K562 (cell line): ENCODE measurements around the gene ADARB2. TPM values are rescaled to one million over a fixed set of nuclear protein-coding genes. Genes with fewer than 3 reads are reported as not detected.

Source experiments
- ATAC-seq: fragments of 200-7000 bp; cut with Tn5 transposase; 3 replicates; pipeline ENCODE4 v1.9.1; 2020; ENCODE audit warnings: moderate library complexity
- BruUV-seq: library from RNA; stranded (reverse); fragments of 400-500 nt; replicated peaks from 2 replicates; lab custom pipeline; 2021; lab: Mats Ljungman, UMichigan
- CTCF ChIA-PET: fragments of 300-600 bp; formaldehyde crosslinking; extraction: SDS; loops from one replicate; lab custom pipeline; 2021; ENCODE audit warnings: low intra/inter-chr PET ratio; lab: Yijun Ruan, JAX
- POLR2A ChIA-PET: fragments of 300-600, 350-650 bp; sonication (Branson Sonifier 250); formaldehyde crosslinking; extraction: SDS; loops from one replicate; lab custom pipeline; 2021; ENCODE audit warnings: antibody characterized with exemption, inconsistent platforms; lab: Yijun Ruan, JAX
- DNase-seq, 4 experiments: peaks; one replicate each; pipeline versions ENCODE4 v3.0.0 to v3.0.0-alpha.2; 2011 to 2018; ENCODE audit warnings: low spot score in 3 of 4, mixed read lengths in 3 of 4; ENCODE audit errors: extremely low read depth in 1 of 4
- FAIRE-seq: peaks from 2 replicates; lab custom pipeline; 2011; peaks lifted over from hg19 to GRCh38; lab: Jason Lieb, UNC
- H2AFZ ChIP-seq: 2 replicates; pipeline ENCODE4 v1.6.0; 2011; ENCODE audit warnings: low read depth, low read length, control low read depth, inconsistent platforms
- H3K27ac ChIP-seq: fragments of 200-600 bp; 3 replicates; pipeline ENCODE4 v1.8.0; 2011; ENCODE audit warnings: low read depth, mild to moderate bottlenecking, control low read depth, inconsistent platforms, low read length, moderate library complexity, mixed read lengths; ENCODE audit errors: extremely low read depth
- H3K27me3 ChIP-seq, 2 experiments: fragments of 300-600 bp in 1 of 2; 2 replicates in 1 of 2; 3 replicates in 1 of 2; pipeline versions ENCODE4 v1.6.0 to v1.8.0; 2011; ENCODE audit warnings: inconsistent platforms in 2 of 2, low read length in 2 of 2, mild to moderate bottlenecking in 1 of 2, mixed read lengths in 1 of 2, moderate library complexity in 1 of 2; ENCODE audit not compliant: control insufficient read depth in 2 of 2, insufficient read depth in 2 of 2
- H3K36me3 ChIP-seq: fragments of 300-600 bp; 3 replicates; pipeline ENCODE4 v1.8.0; 2011; ENCODE audit warnings: mild to moderate bottlenecking, low read length, inconsistent platforms; ENCODE audit not compliant: control insufficient read depth, insufficient read depth
- H3K4me1 ChIP-seq, 2 experiments: fragments of 200-600 bp in 1 of 2; replicated peaks in 1 of 2; 2 replicates in 1 of 2; 3 replicates in 1 of 2; pipeline versions ENCODE4 v1.5.1 to v1.8.0; 2011; ENCODE audit warnings: inconsistent platforms in 2 of 2, low read length in 2 of 2, mild to moderate bottlenecking in 1 of 2, mixed read lengths in 1 of 2, moderate library complexity in 1 of 2; ENCODE audit not compliant: control insufficient read depth in 2 of 2, insufficient read depth in 2 of 2
- H3K4me2 ChIP-seq: 2 replicates; pipeline ENCODE4 v1.6.1; 2011; ENCODE audit warnings: low read length, control low read depth, inconsistent platforms, mixed read lengths; ENCODE audit not compliant: insufficient read depth
- H3K4me3 ChIP-seq: fragments of 200-600 bp; sonication (generic), shearing (Covaris generic); 2 replicates; pipeline ENCODE4 v1.5.1; 2016; ENCODE audit warnings: control low read depth, inconsistent platforms
- H3K79me2 ChIP-seq: fragments of 200-600 bp; 3 replicates; pipeline ENCODE4 v1.8.0; 2011; ENCODE audit warnings: low read length, inconsistent platforms; ENCODE audit not compliant: control insufficient read depth, insufficient read depth
- H3K9ac ChIP-seq, 2 experiments: 2 replicates each; pipeline versions ENCODE4 v1.6.0 to v1.6.1; 2011; ENCODE audit warnings: low read depth in 2 of 2, low read length in 2 of 2, control low read depth in 1 of 2, inconsistent platforms in 1 of 2, mild to moderate bottlenecking in 1 of 2, mixed read lengths in 1 of 2; ENCODE audit not compliant: insufficient read depth in 1 of 2
- H3K9me1 ChIP-seq: one replicate; pipeline ENCODE4 v1.6.0; 2011; ENCODE audit warnings: inconsistent platforms, mild to moderate bottlenecking, low read length, moderate library complexity; ENCODE audit not compliant: control insufficient read depth, insufficient read depth
- H3K9me3 ChIP-seq: replicated peaks from 2 replicates; pipeline ENCODE4 v1.5.1; 2011; ENCODE audit warnings: low read depth, low read length, inconsistent platforms; ENCODE audit not compliant: control insufficient read depth, insufficient read depth
- H4K20me1 ChIP-seq: replicated peaks from 2 replicates; pipeline ENCODE4 v1.6.1; 2011; ENCODE audit warnings: low read length, inconsistent platforms, mixed read lengths; ENCODE audit not compliant: control insufficient read depth, insufficient read depth
- HMGN3 ChIP-seq: IDR thresholded peaks from 2 replicates; pipeline ENCODE4 v1.6.1; 2011; ENCODE audit warnings: borderline replicate concordance, low read depth, mild to moderate bottlenecking, mixed read lengths, low read length; ENCODE audit not compliant: insufficient read length; ENCODE audit errors: extremely low read depth
- HNRNPH1 ChIP-seq: fragments of 200-400 bp; formaldehyde crosslinking; optimal IDR thresholded peaks from 2 replicates; pipeline ENCODE3; 2017; ENCODE audit warnings: low read depth, mild to moderate bottlenecking, low read length, moderate library complexity
- KLF13 ChIP-seq: fragments of 450-650 bp; IDR thresholded peaks from 2 replicates; pipeline ENCODE4 v1.6.1; 2016; ENCODE audit warnings: missing genetic modification characterization, low read depth, mild to moderate bottlenecking, missing compliant biosample characterization, moderate library complexity, borderline replicate concordance
- NFATC3 ChIP-seq: fragments of 450-650 bp; IDR thresholded peaks from 2 replicates; pipeline ENCODE4 v1.6.1; 2017; ENCODE audit warnings: mild to moderate bottlenecking
- PRMT5 ChIP-seq: sonication (generic); formaldehyde crosslinking; IDR thresholded peaks from 2 replicates; pipeline ENCODE4 v1.5.0; 2020; ENCODE audit warnings: missing genetic modification reagents
- PURB ChIP-seq: sonication (generic); formaldehyde crosslinking; IDR thresholded peaks from 2 replicates; pipeline ENCODE4 v1.9.0; 2021; ENCODE audit warnings: low read depth, mild to moderate bottlenecking, missing genetic modification reagents
- SNAPC5 ChIP-seq: fragments of 250-450 bp; sonication (Bioruptor Pico); IDR thresholded peaks from 2 replicates; pipeline ENCODE4 v1.8.0; 2021; ENCODE audit warnings: moderate library complexity, mild to moderate bottlenecking, inconsistent platforms
- SOX6 ChIP-seq: fragments of 450-650 bp; IDR thresholded peaks from 2 replicates; pipeline ENCODE4 v1.6.1; 2014; ENCODE audit warnings: mild to moderate bottlenecking
- U2AF2 ChIP-seq: fragments of 200-400 bp; formaldehyde crosslinking; optimal IDR thresholded peaks from 2 replicates; pipeline ENCODE3; 2017; ENCODE audit warnings: low read depth, mild to moderate bottlenecking, low read length
- ZKSCAN1 ChIP-seq: fragments of 150-350 bp; IDR thresholded peaks from 2 replicates; pipeline ENCODE4 v1.6.1; 2016; ENCODE audit warnings: low read depth, low read length
- ZKSCAN3 ChIP-seq: fragments of 250-450 bp; sonication (Bioruptor Pico); IDR thresholded peaks from 2 replicates; pipeline ENCODE4 v1.4.0; 2020
- ZNF408 ChIP-seq: fragments of 250-450 bp; sonication (Bioruptor Pico); IDR thresholded peaks from 2 replicates; pipeline ENCODE4 v1.4.0; 2020; ENCODE audit warnings: low read depth, mild to moderate bottlenecking, moderate library complexity
- ZNF589 ChIP-seq: fragments of 200-800 bp; sonication (Bioruptor generic); IDR thresholded peaks from 2 replicates; pipeline ENCODE4 v1.6.1; 2016; ENCODE audit warnings: low read depth, missing genetic modification characterization, missing compliant biosample characterization
- WGBS: fragments of 100-300 bp; shearing (Covaris generic); methylation state at CpG from one replicate; pipeline ENCODE4 v1.1.6; 2016; ENCODE audit warnings: low coverage, mixed read lengths; ENCODE audit not compliant: insufficient coverage; ENCODE audit errors: missing lambda C conversion rate; 5-methylcytosine and 5-hydroxymethylcytosine counted together
- in situ Hi-C: fragments of 300-500 bp; cut with MboI; formaldehyde crosslinking; loops from 4 replicates; pipeline ENCODE4 v1.15.0; 2018; ENCODE audit warnings: inconsistent platforms, mixed read lengths
- intact Hi-C: fragments of 100-400 bp; cut with micrococcal nuclease; formaldehyde crosslinking; loops from 2 replicates; pipeline ENCODE4 v1.14.2; 2022
- polyA plus RNA-seq, 8 experiments: library from polyadenylated mRNA; depleted of rRNA in 4 of 8; stranded (reverse) in 5 of 8; unstranded in 3 of 8; fragments of >200 nt; fragmentation: Nextera tagmentation in 2 of 8; fragmentation: Illumina TruSeq in 1 of 8; extraction: Ambion mirVana in 2 of 8; extraction: Trizol in 1 of 8; gene quantifications; 2 replicates each; pipeline versions ENCODE4 v1.2.1 to v1.2.3, GENCODE V29; 2011 to 2014; ENCODE audit warnings: inconsistent platforms in 1 of 8, missing spikeins in 1 of 8
- total RNA-seq, 7 experiments: library from RNA; depleted of rRNA in 6 of 7; stranded (reverse); fragments of >200 nt in 6 of 7; fragmentation: Illumina TruSeq in 2 of 7; extraction: Trizol in 2 of 7; gene quantifications; 2 replicates each; pipeline versions ENCODE4 v1.2.1 to v1.2.3, GENCODE V29; 2011 to 2021; ENCODE audit warnings: low replicate concordance in 1 of 7
- TF ChIP-seq, protein P1 (sequence below): fragments of 250-450 bp; sonication (Bioruptor Pico); IDR thresholded peaks from 2 replicates; pipeline ENCODE4 v1.4.0; 2020; ENCODE audit warnings: borderline replicate concordance
- TF ChIP-seq, protein P2 (sequence below): fragments of 450-650 bp; IDR thresholded peaks from 2 replicates; pipeline ENCODE4 v1.6.1; 2014; ENCODE audit warnings: low read depth, mild to moderate bottlenecking, moderate library complexity, borderline replicate concordance

The ADARB2 gene
- total and polyA plus RNA-seq, 9 of the 15 experiments (the other 6 are each of a cell fraction or from before 2014, with no cell fraction given), result not detected

DNA sequence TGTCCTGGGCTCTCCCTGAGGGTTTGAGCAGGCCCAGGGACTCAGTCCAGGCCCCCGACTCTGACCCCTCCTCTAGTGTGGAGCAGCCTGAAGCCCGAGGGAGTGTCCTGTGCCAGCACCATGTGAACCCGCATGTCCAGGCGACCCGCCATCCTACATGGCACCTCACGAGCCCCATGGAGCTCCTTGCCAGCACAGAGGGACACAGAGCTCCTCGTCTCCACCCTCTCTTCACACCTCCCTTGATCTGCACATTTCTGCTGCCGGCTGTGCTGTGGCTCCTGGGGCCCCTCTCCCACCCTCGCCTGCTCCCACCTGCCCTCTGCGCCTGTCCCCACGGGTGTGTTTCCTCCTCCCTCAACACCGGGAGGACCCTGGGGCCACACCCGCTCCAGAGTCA lies 103.5 kb downstream of the ADARB2 start (continued):
- TF ChIP-seq HMGN3, result no peak
- TF ChIP-seq U2AF2, result no peak
- no peak for TF ChIP-seq ZKSCAN1
- TF ChIP-seq ZKSCAN3 (CRISPR knock-in tag), result no peak
- no peak for TF ChIP-seq NFATC3
- no peak for TF ChIP-seq ZNF408 (CRISPR knock-in tag)
- TF ChIP-seq, all 486 proteins: peak for 0

DNA sequence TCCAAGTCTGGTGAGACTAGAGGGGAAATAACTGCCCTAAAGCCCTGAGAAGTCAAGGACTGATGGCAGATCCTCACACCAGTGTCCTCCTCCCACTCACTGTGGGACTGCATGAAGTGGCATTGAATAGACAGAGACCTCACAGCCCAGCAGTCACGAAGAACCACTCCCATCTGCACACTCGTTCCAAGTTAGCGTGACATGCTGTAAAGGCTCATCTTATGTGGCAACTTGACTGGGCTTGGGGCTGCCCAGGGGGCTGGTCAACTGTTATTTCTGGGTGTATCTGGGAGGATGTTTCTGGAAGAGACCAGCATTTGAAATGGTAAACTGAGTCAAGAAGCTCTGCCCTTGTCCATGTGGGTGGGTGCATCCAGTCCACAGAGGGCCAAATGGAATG lies 104.7 kb downstream of the ADARB2 start:
- H3K9me3 ChIP-seq, result no peaks in the 10 kb centered on the region
- intact Hi-C loops, result no loop called here
- CTCF ChIA-PET, result no interaction called here
- no peak overlapping the region for H2AFZ ChIP-seq
- no peaks in the 10 kb centered on the region for H3K79me2 ChIP-seq
- H3K27ac ChIP-seq, result no peak overlapping the region
- POLR2A ChIA-PET, result no interaction called here
- in situ Hi-C loops, result no loop called here
- no peaks in the 10 kb centered on the region for H3K36me3 ChIP-seq
- no TSS peak for BruUV-seq
- peaks cover 9 to 35% of the 10 kb centered on the region in 2 experiments for H3K27me3 ChIP-seq
- H3K9ac ChIP-seq, result no peak overlapping the region
- no peak for FAIRE-seq
- H3K4me2 ChIP-seq, result no peak overlapping the region
- no peaks in the 10 kb centered on the region for H3K4me1 ChIP-seq
- no peak overlapping the region for H3K4me3 ChIP-seq
- no peaks in the 10 kb centered on the region; the same call in 1 of the 2 replicates for H4K20me1 ChIP-seq
- 0% methylated on average over 3 of the region's 3 CpGs for WGBS
- H3K9me1 ChIP-seq, result no peaks in the 10 kb centered on the region
- no peak for ATAC-seq
- no peak for DNase-seq
- TF ChIP-seq SOX6 (no peak), KLF13 (tag) (no peak), PRMT5 (CRISPR knock-in tag) (no peak), HNRNPH1 (no peak), PURB (CRISPR knock-in tag) (no peak), ZNF589 (CRISPR knock-in tag) (no peak), SNAPC5 (CRISPR knock-in tag) (no peak)
- TF ChIP-seq, protein P1, sequence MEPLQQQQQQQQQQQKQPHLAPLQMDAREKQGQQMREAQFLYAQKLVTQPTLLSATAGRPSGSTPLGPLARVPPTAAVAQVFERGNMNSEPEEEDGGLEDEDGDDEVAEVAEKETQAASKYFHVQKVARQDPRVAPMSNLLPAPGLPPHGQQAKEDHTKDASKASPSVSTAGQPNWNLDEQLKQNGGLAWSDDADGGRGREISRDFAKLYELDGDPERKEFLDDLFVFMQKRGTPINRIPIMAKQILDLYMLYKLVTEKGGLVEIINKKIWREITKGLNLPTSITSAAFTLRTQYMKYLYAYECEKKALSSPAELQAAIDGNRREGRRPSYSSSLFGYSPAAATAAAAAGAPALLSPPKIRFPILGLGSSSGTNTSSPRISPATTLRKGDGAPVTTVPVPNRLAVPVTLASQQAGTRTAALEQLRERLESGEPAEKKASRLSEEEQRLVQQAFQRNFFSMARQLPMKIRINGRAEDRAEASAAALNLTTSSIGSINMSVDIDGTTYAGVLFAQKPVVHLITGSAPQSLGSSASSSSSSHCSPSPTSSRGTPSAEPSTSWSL (CRISPR knock-in tag), result no peak
- TF ChIP-seq, protein P2, sequence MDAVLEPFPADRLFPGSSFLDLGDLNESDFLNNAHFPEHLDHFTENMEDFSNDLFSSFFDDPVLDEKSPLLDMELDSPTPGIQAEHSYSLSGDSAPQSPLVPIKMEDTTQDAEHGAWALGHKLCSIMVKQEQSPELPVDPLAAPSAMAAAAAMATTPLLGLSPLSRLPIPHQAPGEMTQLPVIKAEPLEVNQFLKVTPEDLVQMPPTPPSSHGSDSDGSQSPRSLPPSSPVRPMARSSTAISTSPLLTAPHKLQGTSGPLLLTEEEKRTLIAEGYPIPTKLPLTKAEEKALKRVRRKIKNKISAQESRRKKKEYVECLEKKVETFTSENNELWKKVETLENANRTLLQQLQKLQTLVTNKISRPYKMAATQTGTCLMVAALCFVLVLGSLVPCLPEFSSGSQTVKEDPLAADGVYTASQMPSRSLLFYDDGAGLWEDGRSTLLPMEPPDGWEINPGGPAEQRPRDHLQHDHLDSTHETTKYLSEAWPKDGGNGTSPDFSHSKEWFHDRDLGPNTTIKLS, result no peak
